Activated CD4-positive, alpha-beta memory T cell treated with anti-CD3 and anti-CD28 coated beads for 36 hours (primary cell): ENCODE results near the gene CHP2. TPM values are rescaled to one million over a fixed set of nuclear protein-coding genes. Genes with fewer than 3 reads are reported as not detected.
"Not testable (repeated sequence)": the region's sequence is repeated elsewhere in the genome, so short reads cannot be mapped to it uniquely, and the experiment has no call there.

Experiments used
- CTCF ChIA-PET: fragments of 350-600 bp; sonication (Branson Sonifier 250); formaldehyde crosslinking; loops from one replicate; lab custom pipeline; 2021; ENCODE audit warnings: antibody characterized with exemption, inconsistent platforms; lab: Charles Lee
- POLR2A ChIA-PET: fragments of 350-600 bp; sonication (Branson Sonifier 250); formaldehyde crosslinking; loops from one replicate; lab custom pipeline; 2021; ENCODE audit warnings: antibody characterized with exemption; lab: Charles Lee
- DNase-seq: peaks from one replicate; pipeline ENCODE4 v3.0.0-alpha.2; 2020
- H3K27ac Mint-ChIP-seq: one replicate; pipeline ENCODE4 v1.8.0; 2021; ENCODE audit warnings: mixed read lengths
- H3K27me3 Mint-ChIP-seq: one replicate; pipeline ENCODE4 v1.8.0; 2021; ENCODE audit warnings: mixed read lengths
- H3K36me3 Mint-ChIP-seq: one replicate; pipeline ENCODE4 v1.8.0; 2021; ENCODE audit warnings: mixed read lengths
- H3K4me1 Mint-ChIP-seq: one replicate; pipeline ENCODE4 v1.8.0; 2021; ENCODE audit warnings: low read depth, mixed read lengths
- H3K4me3 Mint-ChIP-seq: one replicate; pipeline ENCODE4 v1.8.0; 2021; ENCODE audit warnings: mild to moderate bottlenecking, mixed read lengths
- H3K9me3 Mint-ChIP-seq: one replicate; pipeline ENCODE4 v1.8.0; 2021; ENCODE audit warnings: mixed read lengths
- intact Hi-C: fragments of 100-400 bp; cut with micrococcal nuclease; formaldehyde crosslinking; loops from one replicate; pipeline ENCODE4 v1.15.1; 2023
- total RNA-seq, 2 experiments: library from RNA; stranded (reverse); gene quantifications; one replicate each; pipeline ENCODE4 v1.2.3, GENCODE V29; 2021

Gene CHP2
- total RNA-seq, 2 experiments from 2014 or later, result not detected

DNA sequence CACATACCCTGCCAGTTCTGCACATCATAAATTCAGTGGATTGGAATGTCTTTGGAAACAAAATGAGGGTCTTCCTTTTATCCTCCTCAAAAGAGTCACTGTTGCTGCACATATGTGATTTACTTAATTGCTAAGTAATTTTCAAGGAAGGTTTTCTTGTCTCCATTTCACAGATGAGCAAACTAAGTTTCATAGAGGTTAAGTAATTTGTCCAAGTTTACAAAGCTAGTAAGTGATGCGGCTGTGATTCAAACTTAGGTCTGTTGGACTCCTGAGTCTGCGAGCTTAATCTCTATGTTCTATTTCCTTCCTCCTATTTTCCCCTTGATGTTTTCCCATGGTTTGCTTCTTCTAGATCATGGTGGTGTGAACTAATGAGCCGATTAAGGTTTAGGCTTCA, 28.1 kb upstream of the CHP2 start:
- ChIA-PET CTCF (interaction anchor here (1.0 to 2.5 kb wide), 6 partner anchors 8 to 778 kb away, joined by 3 to 8 read pairs (median 4); partner anchors contain the start of gene PLK1), POLR2A (no interaction called here)
- Mint-ChIP-seq H3K4me3 (no peak overlapping the region), H3K27ac (no peak overlapping the region), H3K36me3 (peaks cover 7% of the 10 kb centered on the region), H3K27me3 (peaks cover 9% of the 10 kb centered on the region), H3K4me1 (peaks cover 4% of the 10 kb centered on the region), H3K9me3 (peaks cover 10% of the 10 kb centered on the region)
- intact Hi-C loops, result no loop called here
- no peak for DNase-seq

DNA sequence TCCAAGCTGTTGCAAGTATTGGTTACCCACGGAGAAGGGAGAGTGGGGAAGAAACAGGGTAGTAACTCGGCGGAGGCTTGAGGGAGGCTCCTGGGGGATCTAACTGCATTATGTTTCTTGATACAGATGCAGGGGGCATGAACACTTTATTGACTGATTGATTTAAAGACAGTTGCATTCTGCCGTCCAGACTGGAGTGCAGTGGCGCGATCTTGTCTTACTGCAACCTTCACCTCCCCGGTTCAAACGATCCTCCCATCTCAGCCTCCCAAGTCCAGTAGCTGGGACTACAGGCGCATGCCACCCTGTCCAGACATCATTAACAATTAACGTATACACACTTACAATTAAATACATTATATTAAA, 26.7 kb upstream of the CHP2 start:
- Mint-ChIP-seq H3K36me3 (peaks cover 2% of the 10 kb centered on the region), H3K27me3 (peaks cover 6% of the 10 kb centered on the region), H3K4me1 (peaks cover 4% of the 10 kb centered on the region), H3K9me3 (peaks cover 3% of the 10 kb centered on the region), H3K4me3 (no peak overlapping the region), H3K27ac (no peak overlapping the region)
- ChIA-PET POLR2A (no interaction called here), CTCF (interaction anchor here (0.7 to 2.5 kb wide), 13 partner anchors 12 to 777 kb away, joined by 3 to 8 read pairs (median 3); partner anchors contain the start of gene PLK1)
- intact Hi-C loops, result no loop called here
- DNase-seq, result no peak

DNA sequence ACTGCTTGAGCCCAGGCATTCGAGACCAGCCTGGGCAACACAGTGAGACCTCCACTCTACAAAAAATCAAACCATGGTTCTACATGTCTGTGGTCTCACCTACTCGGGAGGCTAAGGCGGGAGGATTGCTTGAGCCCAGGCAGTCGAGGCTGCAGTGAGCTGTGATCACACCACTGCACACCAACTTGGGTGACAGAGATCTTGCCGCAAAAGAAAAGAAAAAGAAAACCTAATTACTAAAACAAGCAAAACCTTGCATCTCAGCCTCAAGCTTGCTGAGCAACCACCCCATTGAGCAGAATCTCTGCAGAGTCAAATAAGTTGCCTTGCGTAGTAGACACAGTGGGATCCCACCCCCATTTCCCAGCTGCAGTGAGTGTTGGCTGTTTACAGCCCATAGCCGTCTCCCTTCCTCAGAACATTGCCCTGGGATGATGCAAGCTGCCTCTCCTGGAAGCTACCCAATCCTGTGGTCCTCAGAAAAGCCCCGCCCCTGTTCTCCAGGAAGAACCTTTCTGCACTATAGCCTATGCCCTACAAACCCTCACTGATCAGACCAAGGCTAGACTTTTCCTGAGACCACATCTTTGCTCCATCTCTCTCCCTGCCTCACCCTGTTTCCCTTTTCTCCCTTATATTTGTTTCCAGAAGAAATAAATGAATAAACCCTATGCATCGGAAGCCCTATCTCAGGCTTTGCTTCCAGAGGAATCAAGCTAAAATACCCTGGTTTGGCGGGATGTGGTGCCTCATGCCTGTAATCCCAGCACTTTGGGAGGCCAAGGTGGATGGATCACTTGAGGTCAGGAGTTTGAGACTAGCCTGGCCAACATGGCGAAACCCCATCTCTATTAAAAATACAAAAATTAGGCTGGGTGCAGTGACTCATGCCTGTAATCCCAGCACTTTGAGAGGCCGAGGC, 25.1 kb upstream of the CHP2 start:
- peaks cover 6% of the 10 kb centered on the region for H3K4me1 Mint-ChIP-seq
- ChIA-PET POLR2A (no interaction called here), CTCF (interaction anchor here (0.6 kb wide), 1 partner anchor 57 kb away, joined by 3 read pairs; no protein-coding TSS in a partner anchor)
- DNase-seq, result no peak
- no peaks in the 10 kb centered on the region for H3K36me3 Mint-ChIP-seq
- H3K4me3 Mint-ChIP-seq, result no peak overlapping the region
- H3K27ac Mint-ChIP-seq, result no peak overlapping the region
- H3K27me3 Mint-ChIP-seq, result peaks cover 1% of the 10 kb centered on the region
- H3K9me3 Mint-ChIP-seq, result no peaks in the 10 kb centered on the region
- intact Hi-C loops, result no loop called here

DNA sequence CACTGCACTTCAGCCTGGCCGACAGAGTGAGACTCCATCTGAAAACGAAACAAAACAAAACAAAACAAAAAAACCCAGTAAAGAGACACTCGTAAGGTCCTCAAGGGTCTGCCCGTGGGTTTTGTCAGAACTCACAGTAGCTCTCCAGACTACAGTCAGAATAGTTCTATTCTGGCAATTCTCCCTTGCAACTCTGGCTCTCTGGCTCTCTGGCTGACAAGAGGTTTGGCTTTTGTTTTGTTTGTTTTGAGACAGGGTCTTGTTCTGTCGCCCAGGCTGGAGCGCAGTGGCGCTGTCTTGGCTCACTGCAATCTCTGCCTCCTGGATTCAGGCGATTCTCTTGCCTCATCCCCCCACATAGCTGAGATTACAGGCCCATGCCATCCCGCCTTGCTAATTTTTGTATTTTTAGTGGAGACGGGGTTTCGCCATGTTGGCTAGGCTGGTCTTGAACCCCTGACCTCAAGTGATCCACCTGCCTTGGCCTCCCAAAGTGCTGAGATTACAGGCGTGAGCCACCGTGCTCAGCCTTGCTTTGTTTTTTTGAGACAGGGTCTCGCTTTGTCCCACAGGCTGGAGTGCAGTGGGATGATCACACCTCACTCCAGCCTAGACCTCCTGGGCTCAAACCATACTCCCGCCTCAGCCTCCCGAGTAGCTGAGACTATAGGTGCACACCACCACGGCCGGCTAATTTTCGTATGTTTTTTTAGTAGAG, 20.5 kb upstream of the CHP2 start:
- ChIA-PET POLR2A (no interaction called here), CTCF (interaction anchor here (0.7 to 2.2 kb wide), 6 partner anchors 8 to 308 kb away, joined by 3 to 6 read pairs (median 4); no protein-coding TSS in a partner anchor)
- peaks cover 6% of the 10 kb centered on the region for H3K4me1 Mint-ChIP-seq
- peaks cover 1% of the 10 kb centered on the region for H3K27me3 Mint-ChIP-seq
- H3K27ac Mint-ChIP-seq, result no peak overlapping the region
- no peak for DNase-seq
- no peaks in the 10 kb centered on the region for H3K9me3 Mint-ChIP-seq
- no peaks in the 10 kb centered on the region for H3K36me3 Mint-ChIP-seq
- intact Hi-C loops, result no loop called here
- H3K4me3 Mint-ChIP-seq, result no peak overlapping the region

DNA sequence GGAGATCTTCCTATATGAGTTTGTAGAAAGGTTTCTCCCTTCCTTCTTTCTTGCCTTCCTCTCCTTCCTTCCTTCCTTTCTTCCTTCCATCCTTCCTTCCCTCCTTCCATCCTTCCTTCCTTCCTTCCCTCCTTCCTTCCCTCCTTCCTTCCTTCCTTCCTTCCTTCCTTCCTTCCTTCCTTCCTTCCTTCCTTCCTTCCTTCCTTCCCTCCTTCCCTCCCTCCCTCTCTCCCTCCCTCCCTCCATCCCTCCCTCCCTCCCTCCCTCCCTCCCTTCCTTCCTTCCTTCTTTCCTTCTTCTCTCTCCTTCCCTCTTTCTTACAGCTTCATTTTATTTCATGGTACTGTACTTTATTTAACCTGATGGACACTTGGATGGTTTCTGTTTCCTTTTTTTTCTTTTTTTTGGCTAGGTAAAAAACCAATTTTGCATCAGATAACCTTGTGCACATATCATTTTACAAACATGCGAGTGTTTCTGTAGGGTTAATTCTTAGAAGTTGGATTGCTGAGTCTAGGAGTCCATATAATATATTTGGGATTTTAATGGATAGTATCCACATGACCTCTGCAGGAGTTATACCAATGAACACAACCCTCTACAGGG, 17.3 kb upstream of the CHP2 start:
- H3K4me3 Mint-ChIP-seq, CTCF ChIA-PET, H3K4me1 Mint-ChIP-seq, H3K27ac Mint-ChIP-seq, POLR2A ChIA-PET, H3K9me3 Mint-ChIP-seq, H3K27me3 Mint-ChIP-seq, DNase-seq, H3K36me3 Mint-ChIP-seq: not testable (repeated sequence)
- intact Hi-C loops, result loop anchor here (5.0 kb wide), 1 partner anchor 765 kb away; no protein-coding TSS in a partner anchor

DNA sequence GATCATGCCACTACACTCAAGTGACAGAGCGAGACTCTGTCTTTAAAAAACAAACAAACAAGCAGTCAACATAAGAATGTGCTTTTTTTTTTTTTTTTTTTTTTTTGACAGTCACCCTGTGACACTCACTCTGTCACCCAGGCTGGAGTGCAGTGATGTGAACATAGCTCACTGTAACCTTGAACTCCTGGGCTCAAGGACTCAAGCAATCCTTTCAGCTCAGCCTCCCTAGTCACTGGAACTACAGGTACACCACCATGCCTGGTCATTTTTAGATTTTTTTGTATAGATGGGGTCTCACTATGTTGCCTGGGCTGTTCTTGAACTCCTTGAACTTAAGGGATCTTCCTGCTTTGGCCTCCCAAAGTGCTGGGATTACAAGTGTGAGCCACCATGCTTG, 15.3 kb upstream of the CHP2 start:
- Mint-ChIP-seq H3K27me3 (peaks cover 8% of the 10 kb centered on the region), H3K9me3 (no peaks in the 10 kb centered on the region), H3K27ac (no peak overlapping the region), H3K4me3 (no peak overlapping the region), H3K4me1 (peaks cover 4% of the 10 kb centered on the region), H3K36me3 (no peaks in the 10 kb centered on the region)
- no peak for DNase-seq
- POLR2A ChIA-PET, result no interaction called here
- intact Hi-C loops, result loop anchor here (5.0 kb wide), 1 partner anchor 763 kb away; no protein-coding TSS in a partner anchor
- CTCF ChIA-PET, result no interaction called here

DNA sequence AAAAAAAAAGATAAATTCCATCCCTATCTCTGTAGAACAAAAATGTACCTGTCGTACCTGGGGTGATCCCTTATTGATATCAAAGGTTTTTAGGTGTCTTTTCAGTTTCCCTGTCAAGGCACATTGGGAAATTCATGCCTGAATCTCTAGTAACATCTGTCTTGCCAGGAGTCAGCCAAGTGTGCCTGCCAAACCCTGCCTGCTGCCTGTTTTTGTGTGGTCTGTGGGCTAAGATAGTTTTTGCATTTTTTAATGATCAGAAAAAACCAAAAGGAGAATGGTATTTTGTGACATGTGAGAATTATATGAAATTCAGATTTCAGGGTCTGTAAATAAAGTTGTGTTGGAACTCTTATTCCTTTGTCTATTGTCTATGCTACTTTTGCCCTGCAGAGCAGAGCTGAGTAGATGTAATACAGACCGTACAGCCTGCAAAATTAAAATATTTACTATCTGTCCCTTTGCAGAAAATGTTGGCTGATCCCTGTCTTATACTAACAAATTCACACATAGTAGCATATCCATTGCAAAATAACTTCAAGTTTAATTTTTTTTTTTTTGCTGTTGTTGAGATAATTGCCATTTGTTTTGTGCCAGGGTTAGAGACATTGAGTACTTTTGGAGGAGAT, 13.0 kb upstream of the CHP2 start:
- Mint-ChIP-seq H3K27me3 (peaks cover 16% of the 10 kb centered on the region), H3K4me1 (no peaks in the 10 kb centered on the region), H3K9me3 (peaks cover 6% of the 10 kb centered on the region), H3K27ac (no peak overlapping the region), H3K4me3 (no peak overlapping the region), H3K36me3 (peaks cover 3% of the 10 kb centered on the region)
- ChIA-PET POLR2A (no interaction called here), CTCF (interaction anchor here (0.6 kb wide), 1 partner anchor 55 kb away, joined by 3 read pairs; no protein-coding TSS in a partner anchor)
- intact Hi-C loops, result no loop called here
- no peak for DNase-seq

DNA sequence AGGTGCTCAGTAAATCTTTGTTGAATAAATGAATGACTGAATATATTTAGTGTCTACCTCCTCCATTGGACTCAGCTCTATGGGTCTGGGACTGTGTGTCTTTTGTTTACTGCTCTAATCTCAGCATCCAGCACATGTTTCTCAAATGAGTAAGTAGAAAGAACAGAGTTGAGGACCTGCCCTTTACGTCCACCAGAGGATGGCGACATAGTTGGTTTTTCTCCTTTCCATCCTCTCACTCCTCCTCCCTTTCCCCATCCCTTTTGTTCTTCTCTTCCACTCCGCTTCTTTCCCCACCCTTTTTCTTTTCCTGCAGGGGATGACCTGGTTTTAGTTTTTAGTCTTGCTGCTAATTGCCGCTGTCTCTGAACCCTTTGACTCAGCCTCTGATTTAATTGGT, 12.1 kb upstream of the CHP2 start:
- CTCF ChIA-PET, result no interaction called here
- intact Hi-C loops, result no loop called here

DNA sequence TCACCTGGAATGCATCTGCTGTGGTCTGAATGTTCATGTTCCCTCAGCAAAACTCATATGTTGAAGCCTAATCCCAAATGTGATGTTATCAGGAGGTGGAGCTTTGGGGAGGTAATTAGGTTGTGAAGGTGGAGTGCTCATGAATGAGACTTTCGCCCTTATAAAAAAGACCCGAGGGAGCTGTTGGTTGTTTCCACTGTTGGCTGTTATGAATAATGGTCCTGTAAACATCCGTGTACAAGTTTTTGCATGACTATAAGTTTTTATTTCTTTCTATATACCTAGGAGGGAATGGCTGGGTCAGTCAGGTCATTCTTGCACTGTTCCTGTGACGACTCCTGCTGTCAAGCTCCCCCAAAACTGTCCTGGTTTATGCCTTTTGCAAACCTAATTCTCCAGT, 9.6 kb upstream of the CHP2 start:
- CTCF ChIA-PET, result interaction anchor here (1.5 kb wide), 1 partner anchor 11 kb away, joined by 3 read pairs; no protein-coding TSS in a partner anchor
- no peak for DNase-seq
- peaks cover 9% of the 10 kb centered on the region for H3K9me3 Mint-ChIP-seq
- no peak overlapping the region for H3K27ac Mint-ChIP-seq
- no peaks in the 10 kb centered on the region for H3K4me1 Mint-ChIP-seq
- POLR2A ChIA-PET, result interaction anchor here (0.6 kb wide), 1 partner anchor 286 kb away, joined by 5 read pairs; no protein-coding TSS in a partner anchor
- H3K27me3 Mint-ChIP-seq, result peaks cover 20% of the 10 kb centered on the region
- intact Hi-C loops, result no loop called here
- peaks cover 3% of the 10 kb centered on the region for H3K36me3 Mint-ChIP-seq
- no peak overlapping the region for H3K4me3 Mint-ChIP-seq

More for the DNA sequence above, 12.1 kb upstream of the CHP2 start:
- POLR2A ChIA-PET, result no interaction called here
- no peak for DNase-seq
- H3K4me3 Mint-ChIP-seq, result no peak overlapping the region
- H3K27ac Mint-ChIP-seq, result no peak overlapping the region
- peaks cover 3% of the 10 kb centered on the region for H3K36me3 Mint-ChIP-seq
- H3K27me3 Mint-ChIP-seq, result peaks cover 20% of the 10 kb centered on the region
- no peaks in the 10 kb centered on the region for H3K4me1 Mint-ChIP-seq
- H3K9me3 Mint-ChIP-seq, result peaks cover 9% of the 10 kb centered on the region

DNA sequence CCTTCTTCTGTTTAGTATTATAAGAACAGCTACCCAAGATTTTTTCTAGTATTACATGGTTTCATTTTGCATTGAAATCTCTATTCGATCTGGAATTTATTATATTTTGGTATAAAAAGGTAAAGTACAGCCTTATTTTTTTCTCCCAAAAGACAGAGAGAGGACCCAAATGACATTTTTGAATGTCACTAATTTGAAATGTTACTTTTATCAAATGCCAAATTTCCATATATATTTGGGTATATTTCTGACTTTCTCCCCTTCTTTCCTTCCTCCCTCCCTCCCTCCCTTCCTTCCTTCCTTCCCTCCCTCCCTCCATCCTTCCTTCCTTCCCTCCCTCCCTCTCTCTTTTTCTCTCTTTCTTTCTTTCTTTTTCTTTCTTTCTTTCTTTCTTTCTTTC, 6.2 kb upstream of the CHP2 start:
- intact Hi-C loops, result no loop called here
- no peaks in the 10 kb centered on the region for H3K4me1 Mint-ChIP-seq
- ChIA-PET CTCF (no interaction called here), POLR2A (no interaction called here)
- peaks cover 16% of the 10 kb centered on the region for H3K27me3 Mint-ChIP-seq
- no peak overlapping the region for H3K27ac Mint-ChIP-seq
- H3K4me3 Mint-ChIP-seq, result no peak overlapping the region
- H3K9me3 Mint-ChIP-seq, result peaks cover 9% of the 10 kb centered on the region
- H3K36me3 Mint-ChIP-seq, result peaks cover 3% of the 10 kb centered on the region
- DNase-seq, result no peak

DNA sequence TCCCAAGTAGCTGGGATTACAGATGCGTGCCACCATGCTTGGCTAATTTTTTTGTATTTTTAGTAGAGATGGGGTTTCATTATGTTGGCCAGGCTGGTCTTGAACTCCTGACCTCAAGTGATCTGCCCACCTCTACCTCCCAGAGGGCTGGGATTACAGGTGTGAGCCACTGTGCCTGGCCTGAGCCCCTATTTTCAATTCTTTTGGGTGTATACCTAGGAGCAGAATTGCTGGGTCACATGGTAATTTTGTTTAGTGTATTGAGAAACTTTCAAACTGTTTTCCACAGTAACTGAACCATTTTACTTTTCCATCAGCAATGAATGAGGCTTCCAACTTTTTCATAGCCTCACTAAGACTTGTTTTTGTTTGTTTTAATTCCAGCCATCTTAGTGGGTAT, 3.8 kb upstream of the CHP2 start:
- POLR2A ChIA-PET, H3K9me3 Mint-ChIP-seq, H3K4me3 Mint-ChIP-seq, intact Hi-C loops, H3K36me3 Mint-ChIP-seq, H3K27ac Mint-ChIP-seq, H3K4me1 Mint-ChIP-seq, CTCF ChIA-PET, DNase-seq: not testable (repeated sequence)
- peaks cover 24% of the 10 kb centered on the region for H3K27me3 Mint-ChIP-seq
